GM12878 (cell line): ENCODE results near the gene LBHD1. TPM values are rescaled to one million over a fixed set of nuclear protein-coding genes. Genes with fewer than 3 reads are reported as not detected.

Experiments
- ASH2L ChIP-seq: fragments of 300-600, 200-600 bp; sonication (generic); IDR thresholded peaks from 2 replicates; pipeline ENCODE4 v1.6.1; 2017; ENCODE audit warnings: low read depth, mild to moderate bottlenecking, borderline replicate concordance
- ATF7 ChIP-seq: fragments of 450-650 bp; IDR thresholded peaks from 2 replicates; pipeline ENCODE4 v1.6.1; 2016; ENCODE audit warnings: low read depth, mild to moderate bottlenecking
- BCL11A ChIP-seq: IDR thresholded peaks from 2 replicates; pipeline ENCODE4 v1.6.1; 2011; ENCODE audit warnings: low read depth, low read length
- CEBPB ChIP-seq, 2 experiments: fragments of 150-350 bp in 1 of 2; IDR thresholded peaks; 2 replicates each; pipeline ENCODE4 v1.6.1; 2012 to 2014; ENCODE audit warnings: low read depth in 2 of 2, low read length in 2 of 2, borderline replicate concordance in 1 of 2, inconsistent platforms in 1 of 2
- CHD4 ChIP-seq: fragments of 200-600 bp; sonication (generic); IDR thresholded peaks from 2 replicates; pipeline ENCODE4 v1.6.1; 2016; ENCODE audit warnings: mild to moderate bottlenecking
- DPF2 ChIP-seq: fragments of 450-650 bp; IDR thresholded peaks from 2 replicates; pipeline ENCODE4 v1.6.1; 2017; ENCODE audit warnings: mild to moderate bottlenecking
- FOXM1 ChIP-seq: IDR thresholded peaks from 2 replicates; pipeline ENCODE4 v1.6.1; 2012; ENCODE audit warnings: low read depth, mild to moderate bottlenecking, inconsistent platforms, low read length, moderate library complexity
- HDAC2 ChIP-seq: fragments of 200-600 bp; sonication (generic); IDR thresholded peaks from 2 replicates; pipeline ENCODE4 v1.6.1; 2017
- IKZF1 ChIP-seq: fragments of 450-650 bp; conservative IDR thresholded peaks from 2 replicates; pipeline ENCODE4 v1.6.1; 2017; ENCODE audit warnings: antibody characterized with exemption, mild to moderate bottlenecking
- IRF4 ChIP-seq: IDR thresholded peaks from 2 replicates; pipeline ENCODE4 v1.6.1; 2011; ENCODE audit warnings: low read depth, low read length
- JUNB ChIP-seq: IDR thresholded peaks from 2 replicates; pipeline ENCODE4 v1.6.1; 2016; ENCODE audit warnings: antibody characterized with exemption, mild to moderate bottlenecking
- JUND ChIP-seq: IDR thresholded peaks from 2 replicates; pipeline ENCODE4 v1.6.1; 2012; ENCODE audit warnings: low read depth, mild to moderate bottlenecking, low read length, improper control_type of control experiment, moderate library complexity
- MTA3 ChIP-seq: IDR thresholded peaks from 2 replicates; pipeline ENCODE4 v1.6.1; 2012; ENCODE audit warnings: low read length, inconsistent platforms, borderline replicate concordance
- NFIC ChIP-seq: IDR thresholded peaks from 2 replicates; pipeline ENCODE4 v1.6.1; 2012; ENCODE audit warnings: low read depth, mild to moderate bottlenecking, inconsistent platforms, low read length, moderate library complexity
- NFYA ChIP-seq: IDR thresholded peaks from 2 replicates; pipeline ENCODE4 v1.6.1; 2011; ENCODE audit warnings: low read depth, mild to moderate bottlenecking, low read length, improper control_type of control experiment, borderline replicate concordance
- POLR2AphosphoS5 ChIP-seq: IDR thresholded peaks from 2 replicates; pipeline ENCODE4 v1.6.1; 2011; ENCODE audit warnings: mild to moderate bottlenecking, low read length, inconsistent platforms
- RAD21 ChIP-seq: IDR thresholded peaks from 2 replicates; pipeline ENCODE4 v1.6.1; 2011; ENCODE audit warnings: mild to moderate bottlenecking, low read depth, low read length, moderate library complexity; ENCODE audit not compliant: insufficient read depth
- SMAD1 ChIP-seq: fragments of 450-650 bp; IDR thresholded peaks from 2 replicates; pipeline ENCODE4 v1.6.1; 2018; ENCODE audit warnings: mild to moderate bottlenecking, low read depth; ENCODE audit not compliant: partially characterized antibody
- polyA plus RNA-seq, 11 experiments: library from polyadenylated mRNA; depleted of rRNA in 4 of 11; unstranded in 6 of 11; stranded (reverse) in 5 of 11; fragments of >200 nt; fragmentation: Nextera tagmentation in 4 of 11; fragmentation: Illumina TruSeq in 1 of 11; extraction: Ambion mirVana in 4 of 11; extraction: Trizol in 1 of 11; gene quantifications; 1 replicate in 1 of 11; 2 replicates in 10 of 11; pipeline versions ENCODE4 v1.2.1 to v1.2.3, GENCODE V29; 2011 to 2016; ENCODE audit warnings: inconsistent platforms in 2 of 11, missing spikeins in 2 of 11, low read depth in 1 of 11
- total RNA-seq, 4 experiments: library from RNA; depleted of rRNA in 3 of 4; stranded (reverse); fragments of >200 nt in 3 of 4; fragmentation: Illumina TruSeq in 1 of 4; extraction: Trizol in 1 of 4; gene quantifications; 2 replicates each; pipeline versions ENCODE4 v1.2.1 to v1.2.3, GENCODE V29; 2013 to 2021
- TF ChIP-seq, protein P1 (sequence below): IDR thresholded peaks from 2 replicates; pipeline ENCODE4 v1.6.1; 2011; ENCODE audit warnings: borderline replicate concordance, low read depth, mild to moderate bottlenecking, moderate library complexity, mixed read lengths, low read length; ENCODE audit not compliant: insufficient read depth; ENCODE audit errors: extremely low read length
- TF ChIP-seq, protein P2 (sequence below): fragments of 450-650 bp; IDR thresholded peaks from 2 replicates; pipeline ENCODE4 v1.6.1; 2017; ENCODE audit warnings: mild to moderate bottlenecking
- TF ChIP-seq, protein P3 (sequence below): IDR thresholded peaks from 2 replicates; pipeline ENCODE4 v1.6.1; 2012; ENCODE audit warnings: improper control_type of control experiment, low read depth, low read length; ENCODE audit not compliant: insufficient replicate concordance
- TF ChIP-seq, protein P4 (sequence below): fragments of 150-350 bp; IDR thresholded peaks from 2 replicates; pipeline ENCODE4 v1.6.1; 2014; ENCODE audit warnings: mild to moderate bottlenecking, low read depth, low read length

Gene LBHD1
- total and polyA plus RNA-seq, 10 of the 15 experiments (the other 5 are each of a cell fraction or from before 2014, with no cell fraction given): 0.79 to 12.0 (median 7.6) TPM

DNA sequence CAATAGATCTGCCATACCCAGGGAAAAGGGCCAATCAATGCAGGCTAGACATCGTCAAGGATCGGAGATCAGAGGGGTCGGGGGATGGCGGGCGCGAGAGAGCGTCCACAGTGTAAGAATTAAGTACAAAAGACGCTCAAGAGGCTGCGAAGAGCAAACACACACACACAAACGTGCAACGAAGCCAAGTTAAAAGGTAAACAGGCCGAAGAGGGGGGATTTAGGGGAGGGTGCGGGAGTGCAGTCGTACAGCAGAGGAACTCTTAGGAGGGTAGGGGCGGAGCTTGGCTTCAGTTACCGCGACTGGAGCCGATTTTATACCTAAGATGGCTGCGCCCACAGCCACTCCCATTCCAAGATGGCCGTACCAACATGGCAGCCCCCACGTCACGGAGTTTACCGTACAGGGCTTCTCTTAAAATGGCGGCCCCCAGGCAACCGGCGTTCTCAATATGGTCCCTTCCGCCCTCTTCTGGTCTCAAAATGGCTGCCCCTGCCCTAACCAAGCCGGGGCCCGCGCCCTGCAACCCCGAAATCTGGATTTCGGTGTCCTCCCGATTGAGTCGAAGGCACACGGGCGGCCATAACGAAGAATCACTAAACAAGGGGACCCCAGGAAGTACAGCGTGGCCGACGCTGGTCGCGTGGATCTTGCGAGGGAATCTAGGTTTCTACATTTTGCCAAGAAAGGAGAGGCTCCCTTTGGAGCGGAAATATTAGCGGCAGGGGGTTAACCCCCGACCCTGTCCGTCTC lies 37.4 kb upstream of the LBHD1 start (continued):
- peak; percentile 81 for TF ChIP-seq IKZF1
- peak; percentile 85 for TF ChIP-seq POLR2AphosphoS5
- TF ChIP-seq ATF7: peak; percentile 24; the same call in 1 of the 2 replicates
- TF ChIP-seq NFYA: no peak
- TF ChIP-seq DPF2: no peak; the same call in 1 of the 2 replicates
- TF ChIP-seq HDAC2: no peak
- TF ChIP-seq ASH2L: no peak
- TF ChIP-seq, protein P1, sequence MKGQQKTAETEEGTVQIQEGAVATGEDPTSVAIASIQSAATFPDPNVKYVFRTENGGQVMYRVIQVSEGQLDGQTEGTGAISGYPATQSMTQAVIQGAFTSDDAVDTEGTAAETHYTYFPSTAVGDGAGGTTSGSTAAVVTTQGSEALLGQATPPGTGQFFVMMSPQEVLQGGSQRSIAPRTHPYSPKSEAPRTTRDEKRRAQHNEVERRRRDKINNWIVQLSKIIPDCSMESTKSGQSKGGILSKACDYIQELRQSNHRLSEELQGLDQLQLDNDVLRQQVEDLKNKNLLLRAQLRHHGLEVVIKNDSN: no peak
- TF ChIP-seq JUND: no peak
- TF ChIP-seq FOXM1: no peak
- TF ChIP-seq BCL11A: no peak
- no peak for TF ChIP-seq RAD21
- TF ChIP-seq, protein P2, sequence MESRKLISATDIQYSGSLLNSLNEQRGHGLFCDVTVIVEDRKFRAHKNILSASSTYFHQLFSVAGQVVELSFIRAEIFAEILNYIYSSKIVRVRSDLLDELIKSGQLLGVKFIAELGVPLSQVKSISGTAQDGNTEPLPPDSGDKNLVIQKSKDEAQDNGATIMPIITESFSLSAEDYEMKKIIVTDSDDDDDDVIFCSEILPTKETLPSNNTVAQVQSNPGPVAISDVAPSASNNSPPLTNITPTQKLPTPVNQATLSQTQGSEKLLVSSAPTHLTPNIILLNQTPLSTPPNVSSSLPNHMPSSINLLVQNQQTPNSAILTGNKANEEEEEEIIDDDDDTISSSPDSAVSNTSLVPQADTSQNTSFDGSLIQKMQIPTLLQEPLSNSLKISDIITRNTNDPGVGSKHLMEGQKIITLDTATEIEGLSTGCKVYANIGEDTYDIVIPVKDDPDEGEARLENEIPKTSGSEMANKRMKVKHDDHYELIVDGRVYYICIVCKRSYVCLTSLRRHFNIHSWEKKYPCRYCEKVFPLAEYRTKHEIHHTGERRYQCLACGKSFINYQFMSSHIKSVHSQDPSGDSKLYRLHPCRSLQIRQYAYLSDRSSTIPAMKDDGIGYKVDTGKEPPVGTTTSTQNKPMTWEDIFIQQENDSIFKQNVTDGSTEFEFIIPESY: peak; percentile 8; the same call in 1 of the 2 replicates
- no peak for TF ChIP-seq CHD4
- no peak for TF ChIP-seq JUNB
- TF ChIP-seq, protein P3, sequence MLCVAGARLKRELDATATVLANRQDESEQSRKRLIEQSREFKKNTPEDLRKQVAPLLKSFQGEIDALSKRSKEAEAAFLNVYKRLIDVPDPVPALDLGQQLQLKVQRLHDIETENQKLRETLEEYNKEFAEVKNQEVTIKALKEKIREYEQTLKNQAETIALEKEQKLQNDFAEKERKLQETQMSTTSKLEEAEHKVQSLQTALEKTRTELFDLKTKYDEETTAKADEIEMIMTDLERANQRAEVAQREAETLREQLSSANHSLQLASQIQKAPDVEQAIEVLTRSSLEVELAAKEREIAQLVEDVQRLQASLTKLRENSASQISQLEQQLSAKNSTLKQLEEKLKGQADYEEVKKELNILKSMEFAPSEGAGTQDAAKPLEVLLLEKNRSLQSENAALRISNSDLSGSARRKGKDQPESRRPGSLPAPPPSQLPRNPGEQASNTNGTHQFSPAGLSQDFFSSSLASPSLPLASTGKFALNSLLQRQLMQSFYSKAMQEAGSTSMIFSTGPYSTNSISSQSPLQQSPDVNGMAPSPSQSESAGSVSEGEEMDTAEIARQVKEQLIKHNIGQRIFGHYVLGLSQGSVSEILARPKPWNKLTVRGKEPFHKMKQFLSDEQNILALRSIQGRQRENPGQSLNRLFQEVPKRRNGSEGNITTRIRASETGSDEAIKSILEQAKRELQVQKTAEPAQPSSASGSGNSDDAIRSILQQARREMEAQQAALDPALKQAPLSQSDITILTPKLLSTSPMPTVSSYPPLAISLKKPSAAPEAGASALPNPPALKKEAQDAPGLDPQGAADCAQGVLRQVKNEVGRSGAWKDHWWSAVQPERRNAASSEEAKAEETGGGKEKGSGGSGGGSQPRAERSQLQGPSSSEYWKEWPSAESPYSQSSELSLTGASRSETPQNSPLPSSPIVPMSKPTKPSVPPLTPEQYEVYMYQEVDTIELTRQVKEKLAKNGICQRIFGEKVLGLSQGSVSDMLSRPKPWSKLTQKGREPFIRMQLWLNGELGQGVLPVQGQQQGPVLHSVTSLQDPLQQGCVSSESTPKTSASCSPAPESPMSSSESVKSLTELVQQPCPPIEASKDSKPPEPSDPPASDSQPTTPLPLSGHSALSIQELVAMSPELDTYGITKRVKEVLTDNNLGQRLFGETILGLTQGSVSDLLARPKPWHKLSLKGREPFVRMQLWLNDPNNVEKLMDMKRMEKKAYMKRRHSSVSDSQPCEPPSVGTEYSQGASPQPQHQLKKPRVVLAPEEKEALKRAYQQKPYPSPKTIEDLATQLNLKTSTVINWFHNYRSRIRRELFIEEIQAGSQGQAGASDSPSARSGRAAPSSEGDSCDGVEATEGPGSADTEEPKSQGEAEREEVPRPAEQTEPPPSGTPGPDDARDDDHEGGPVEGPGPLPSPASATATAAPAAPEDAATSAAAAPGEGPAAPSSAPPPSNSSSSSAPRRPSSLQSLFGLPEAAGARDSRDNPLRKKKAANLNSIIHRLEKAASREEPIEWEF: no peak
- TF ChIP-seq, protein P4, sequence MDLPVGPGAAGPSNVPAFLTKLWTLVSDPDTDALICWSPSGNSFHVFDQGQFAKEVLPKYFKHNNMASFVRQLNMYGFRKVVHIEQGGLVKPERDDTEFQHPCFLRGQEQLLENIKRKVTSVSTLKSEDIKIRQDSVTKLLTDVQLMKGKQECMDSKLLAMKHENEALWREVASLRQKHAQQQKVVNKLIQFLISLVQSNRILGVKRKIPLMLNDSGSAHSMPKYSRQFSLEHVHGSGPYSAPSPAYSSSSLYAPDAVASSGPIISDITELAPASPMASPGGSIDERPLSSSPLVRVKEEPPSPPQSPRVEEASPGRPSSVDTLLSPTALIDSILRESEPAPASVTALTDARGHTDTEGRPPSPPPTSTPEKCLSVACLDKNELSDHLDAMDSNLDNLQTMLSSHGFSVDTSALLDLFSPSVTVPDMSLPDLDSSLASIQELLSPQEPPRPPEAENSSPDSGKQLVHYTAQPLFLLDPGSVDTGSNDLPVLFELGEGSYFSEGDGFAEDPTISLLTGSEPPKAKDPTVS: peak; percentile 37; the same call in 1 of the 2 replicates
- peak; percentile 54 for TF ChIP-seq SMAD1
- TF ChIP-seq IRF4: peak; percentile 67; the same call in 1 of the 2 replicates
- no peak for TF ChIP-seq CEBPB (IDR thresholded peaks at IDR 0.05; ENCODE audit: borderline replicate concordance in 1 of 2, low read depth in 2 of 2, low read length in 2 of 2)
- TF ChIP-seq NFIC: no peak
- peak; percentile 72; the same call in 1 of the 2 replicates for TF ChIP-seq MTA3
